C4-2B (cell line): ENCODE measurements around the gene CTNNBL1.

Source experiments
- H3K27ac ChIP-seq: fragments of 450-650 bp; 2 replicates; pipeline ENCODE4 v1.5.1; 2017
- CTCF ChIP-seq: fragments of 450-650 bp; conservative IDR thresholded peaks from 2 replicates; pipeline ENCODE4 v1.5.1; 2017; ENCODE audit warnings: mild to moderate bottlenecking
- ZFX ChIP-seq: fragments of 450-650 bp; IDR thresholded peaks from 2 replicates; pipeline ENCODE4 v1.6.1; 2017

The CTNNBL1 gene

GRCh38 chr20:37808233-37809070 is 114.6 kb downstream of the CTNNBL1 start:
- TF ChIP-seq ZFX (no peak), CTCF (no peak)
- H3K27ac ChIP-seq: no peak overlapping the region

- TF ChIP-seq CTCF (no peak), ZFX (no peak)
- H3K27ac ChIP-seq: no peak overlapping the region
These were observed 116.2 kb downstream of the CTNNBL1 start for GRCh38 chr20:37810027-37810426.

- no peak overlapping the region for H3K27ac ChIP-seq
- TF ChIP-seq CTCF: no peak
These were observed 122.2 kb downstream of the CTNNBL1 start for GRCh38 chr20:37816003-37816402.

- TF ChIP-seq CTCF: no peak
- TF ChIP-seq ZFX: no peak
- H3K27ac ChIP-seq: no peak overlapping the region
These were observed 122.9 kb downstream of the CTNNBL1 start for GRCh38 chr20:37816726-37817125.

- TF ChIP-seq ZFX (no peak), CTCF (no peak)
- no peak overlapping the region for H3K27ac ChIP-seq
These were observed 127.9 kb downstream of the CTNNBL1 start for GRCh38 chr20:37821696-37822095.

- H3K27ac ChIP-seq: no peak overlapping the region
- TF ChIP-seq ZFX (no peak), CTCF (no peak)
These were observed 128.3 kb downstream of the CTNNBL1 start for GRCh38 chr20:37822141-37822601.

GRCh38 chr20:37823296-37823980 is 129.6 kb downstream of the CTNNBL1 start:
- peak overlapping the region; percentile 9 for H3K27ac ChIP-seq
- TF ChIP-seq CTCF (no peak), ZFX (no peak)
